RPMI8226 (cell line): ENCODE data around the gene ANO3.

Source experiments
- DNase-seq: peaks from one replicate; pipeline ENCODE4 v3.0.0-alpha.2; 2015

Gene ANO3

DNA sequence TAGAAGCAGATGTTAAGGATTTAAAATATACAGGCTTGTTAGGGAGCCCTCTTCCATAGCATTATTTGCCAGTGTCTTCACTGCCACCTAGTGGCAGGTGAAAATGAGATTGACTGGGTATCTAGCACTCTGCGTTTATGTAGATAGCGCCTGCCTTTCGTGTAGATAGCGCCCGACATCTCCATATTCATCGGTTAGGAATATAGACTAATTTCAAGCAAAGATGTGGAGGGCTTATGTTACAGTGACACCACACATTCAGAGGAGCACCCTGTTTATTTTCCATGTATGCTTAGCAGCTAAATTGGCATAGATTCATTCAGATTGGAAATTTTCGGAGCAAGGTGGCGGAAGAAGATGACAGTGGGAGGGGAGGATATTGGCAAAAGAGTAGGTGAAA, 318.0 kb downstream of the ANO3 start:
- peak; percentile 68 for DNase-seq

DNA sequence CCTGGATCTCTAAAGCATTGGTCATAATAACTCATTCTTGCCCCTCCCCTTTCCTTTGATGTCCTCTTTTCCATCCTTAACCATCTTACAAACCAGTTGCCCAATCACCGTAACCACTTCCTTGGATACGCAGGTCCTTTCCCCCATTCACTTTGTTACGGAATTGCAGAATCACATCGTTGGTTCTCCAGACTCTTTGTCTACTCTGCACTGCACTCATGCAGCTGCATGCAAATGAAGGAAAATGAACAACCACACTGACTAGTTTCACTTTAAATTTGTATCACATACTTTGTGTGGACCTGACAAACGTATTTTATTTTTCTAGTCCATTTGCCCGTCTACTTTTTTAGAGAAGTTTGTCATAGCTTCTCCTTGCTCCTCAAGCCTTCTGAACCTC, 320.0 kb downstream of the ANO3 start:
- DNase-seq: no peak

DNA sequence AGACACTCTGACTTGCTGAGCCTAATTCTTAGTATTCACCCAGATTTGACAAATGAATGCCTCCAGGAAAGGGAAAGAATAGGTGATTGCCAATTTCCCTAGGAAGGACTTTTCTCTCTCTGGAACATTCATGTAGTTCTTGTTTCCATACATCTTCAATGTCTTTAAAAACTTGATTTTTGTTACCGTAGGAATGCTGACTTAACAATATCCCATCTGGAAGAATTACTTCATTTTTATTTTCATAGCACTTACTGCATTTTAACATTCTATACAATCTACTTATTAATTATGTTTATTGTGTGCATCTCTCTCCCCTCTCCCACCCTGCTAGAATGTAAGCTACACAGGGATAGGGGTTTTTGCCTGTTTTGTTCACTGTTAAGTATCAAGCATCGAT, 323.4 kb downstream of the ANO3 start:
- no peak for DNase-seq

DNA sequence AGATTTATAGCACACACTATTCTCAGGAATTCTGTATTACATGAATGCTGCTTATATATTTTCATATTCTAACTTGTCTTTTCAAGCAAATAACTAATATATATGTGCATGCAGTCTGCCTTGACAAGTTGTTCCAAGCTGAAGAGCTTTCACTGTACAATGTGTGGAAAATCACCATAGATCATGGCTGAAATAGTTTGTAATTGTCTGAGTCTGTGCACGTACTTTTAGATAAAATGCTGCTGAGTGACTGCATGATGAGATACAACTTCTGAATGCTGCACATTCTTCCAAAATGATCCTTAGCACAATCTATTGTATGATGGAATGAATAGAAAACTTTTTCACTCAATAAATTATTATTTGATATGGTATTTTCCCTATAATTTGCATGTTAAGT, 331.0 kb downstream of the ANO3 start:
- DNase-seq: no peak

DNA sequence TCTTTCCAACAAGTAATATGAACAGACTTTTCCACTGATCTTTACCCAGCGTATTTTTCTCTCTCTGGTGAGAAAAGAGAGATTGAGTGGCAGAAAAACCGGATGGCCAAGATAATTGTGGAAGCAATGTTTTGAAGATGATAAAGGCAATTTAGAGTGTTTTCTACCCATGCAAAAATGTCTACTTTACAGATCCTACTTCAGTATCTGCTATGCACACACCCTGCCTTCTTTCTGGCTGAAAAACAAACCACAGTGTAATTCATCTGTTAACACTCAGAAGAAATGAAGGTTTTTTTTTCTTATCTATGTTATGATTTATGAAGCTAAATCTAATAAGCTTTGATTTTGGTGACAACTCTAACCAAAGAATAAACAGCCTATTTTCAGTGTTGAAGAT, 333.1 kb downstream of the ANO3 start:
- DNase-seq: no peak

DNA sequence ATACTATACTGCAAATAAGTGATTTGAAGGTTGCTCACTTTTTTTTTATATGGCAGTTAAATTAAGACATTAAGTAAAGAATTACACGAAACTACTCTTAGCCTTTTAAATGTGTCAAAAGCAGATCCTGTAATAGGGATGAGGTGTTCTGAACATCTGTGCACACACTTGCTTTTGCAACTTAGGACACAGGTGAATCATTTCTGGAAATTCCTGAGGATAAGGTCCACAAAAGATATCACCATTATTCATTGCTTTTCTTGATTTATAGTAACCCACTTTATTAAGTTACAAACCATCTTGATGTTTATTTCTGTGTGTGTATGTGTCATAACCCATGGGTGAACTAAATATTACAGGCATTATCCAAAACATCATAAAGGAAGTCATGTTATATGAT, 334.0 kb downstream of the ANO3 start:
- no peak for DNase-seq

DNA sequence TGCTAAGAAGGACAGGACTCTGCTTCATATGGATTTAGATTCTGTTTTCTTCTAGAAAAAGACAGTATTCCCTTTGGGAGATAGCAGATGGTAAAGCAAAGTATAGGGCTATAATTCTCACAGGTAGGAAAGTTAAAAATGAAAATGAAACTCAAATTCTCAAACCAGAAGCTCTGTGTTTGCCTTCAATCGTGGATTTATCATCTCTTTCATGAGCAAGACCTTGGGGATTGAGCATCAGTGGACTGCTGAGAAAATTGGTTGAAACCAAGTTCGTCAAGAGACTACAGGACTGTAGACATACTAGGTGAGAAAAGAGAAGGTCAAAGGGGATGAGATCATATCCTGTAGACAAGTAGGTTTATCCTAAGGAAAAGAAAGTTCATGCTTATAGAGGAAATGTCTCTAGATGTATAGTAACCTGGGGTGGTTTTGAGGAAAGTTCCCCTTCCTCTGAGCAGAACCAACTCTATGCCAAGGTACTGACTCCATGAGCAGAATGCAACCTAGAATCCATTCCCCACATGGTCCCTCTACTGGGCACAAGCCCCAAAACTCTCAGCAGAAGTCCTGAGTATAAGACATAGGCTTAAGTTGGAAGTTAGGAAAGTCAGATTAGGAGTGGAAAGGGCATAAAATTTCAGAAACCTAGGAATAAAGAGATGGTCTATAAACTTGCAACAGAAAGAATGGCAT, 343.5 kb downstream of the ANO3 start:
- DNase-seq: no peak

DNA sequence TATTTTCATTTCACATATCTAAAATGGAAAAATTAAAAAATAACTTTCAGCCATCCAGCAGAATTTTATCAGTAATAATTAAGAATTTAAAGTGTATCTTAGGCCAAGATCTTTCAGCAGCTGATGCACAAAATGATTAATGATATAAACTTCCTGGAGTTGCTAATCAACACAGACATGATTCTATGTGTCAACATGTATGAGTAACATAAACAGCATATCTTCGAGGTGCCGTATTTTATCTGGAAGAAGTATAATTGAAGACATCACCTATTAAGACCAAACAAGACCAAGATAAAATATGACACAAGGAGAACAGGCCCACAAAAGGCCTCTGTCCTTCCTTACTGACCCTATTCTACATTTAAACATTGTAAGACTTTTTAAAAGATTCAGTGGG, 344.7 kb downstream of the ANO3 start:
- DNase-seq: no peak

DNA sequence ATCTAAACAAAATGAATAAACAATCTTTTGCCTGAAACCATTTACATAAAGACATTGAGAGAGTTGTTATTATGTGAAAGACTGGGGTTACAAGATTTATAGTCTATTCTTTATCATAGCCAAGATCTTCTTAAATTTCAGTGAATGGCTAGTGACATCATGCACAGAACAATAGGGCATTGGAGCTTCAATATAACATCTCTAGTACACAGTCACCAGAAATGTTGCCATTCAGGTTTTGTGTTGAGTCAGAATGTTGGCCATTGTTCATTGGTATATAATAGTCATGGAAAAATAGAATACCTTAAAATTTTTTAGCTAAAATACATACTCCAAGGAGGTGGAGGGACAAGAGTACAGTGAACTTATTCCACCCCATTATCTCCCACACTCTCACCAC, 345.6 kb downstream of the ANO3 start:
- DNase-seq: no peak

DNA sequence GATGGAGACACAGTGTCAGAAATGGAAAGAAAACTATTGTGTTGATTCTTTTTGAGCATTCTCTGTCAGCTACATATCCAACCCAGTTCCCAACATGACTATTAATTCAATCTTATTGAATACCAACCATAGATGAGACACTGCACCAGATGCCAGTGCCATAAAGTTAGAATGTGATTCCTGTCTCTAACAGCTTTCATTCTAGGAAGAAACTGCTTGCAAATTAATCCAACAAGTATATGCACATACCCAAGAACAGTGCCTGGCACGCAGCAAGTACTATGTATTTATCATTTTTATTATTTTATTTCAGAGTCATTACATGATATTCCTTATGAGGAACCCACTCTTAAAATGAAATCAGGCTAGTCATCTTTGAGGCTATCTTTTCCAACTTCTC, 355.4 kb downstream of the ANO3 start:
- no peak for DNase-seq

DNA sequence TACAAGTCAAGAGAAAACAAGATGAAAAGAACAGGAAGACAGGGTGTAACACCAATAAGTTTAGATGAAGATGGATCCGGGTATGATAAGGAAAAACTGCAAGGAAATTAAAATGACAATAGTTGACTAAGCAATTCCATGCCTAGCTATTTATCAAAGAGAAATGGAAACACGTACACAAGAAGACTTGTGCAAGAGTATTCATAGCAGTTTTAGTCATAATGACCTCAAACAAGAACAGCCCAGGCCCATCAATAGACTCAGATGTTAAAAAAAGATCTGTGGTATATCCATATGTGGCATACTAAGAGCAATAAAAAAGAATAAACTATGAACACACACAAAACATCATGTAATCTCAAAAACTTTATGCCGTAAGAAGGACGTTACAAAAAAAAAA, 356.8 kb downstream of the ANO3 start:
- DNase-seq: no peak

DNA sequence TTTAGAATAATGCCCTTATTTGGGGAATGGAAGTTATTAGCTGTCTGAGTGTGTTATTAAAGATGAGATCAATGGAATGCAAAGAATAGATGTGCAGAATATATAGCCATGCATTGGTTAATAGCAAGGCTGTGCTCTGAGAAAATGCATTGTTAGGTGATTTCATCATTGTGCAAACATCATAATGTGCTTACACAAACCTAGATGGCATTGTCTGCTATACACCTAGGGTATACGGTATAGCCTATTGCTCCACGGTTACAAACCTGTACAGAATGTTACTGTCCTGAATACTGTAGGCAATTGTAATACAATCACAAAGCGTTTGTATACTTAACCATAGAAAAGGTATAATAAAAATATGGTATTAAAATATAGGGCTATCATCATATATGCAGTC, 364.4 kb downstream of the ANO3 start:
- no peak for DNase-seq

DNA sequence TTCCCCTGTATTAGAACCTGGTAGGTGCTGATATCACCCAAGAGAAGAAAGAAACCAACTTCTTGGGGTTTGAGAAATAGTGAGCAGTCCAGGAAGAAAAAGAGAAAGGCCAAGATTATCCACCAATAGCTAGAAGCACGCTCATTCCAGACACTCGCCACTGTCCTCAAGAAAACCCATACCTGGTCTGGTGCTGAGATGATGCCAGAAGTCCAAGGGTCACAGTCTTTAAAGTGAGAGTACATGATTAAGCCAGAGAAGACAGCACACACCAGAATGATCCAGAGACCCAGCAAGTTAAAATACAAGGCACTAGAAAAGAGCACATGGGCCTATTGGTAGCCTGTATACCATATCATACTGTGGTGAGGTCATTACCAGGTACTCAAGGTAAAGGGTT, 366.3 kb downstream of the ANO3 start:
- DNase-seq: no peak

DNA sequence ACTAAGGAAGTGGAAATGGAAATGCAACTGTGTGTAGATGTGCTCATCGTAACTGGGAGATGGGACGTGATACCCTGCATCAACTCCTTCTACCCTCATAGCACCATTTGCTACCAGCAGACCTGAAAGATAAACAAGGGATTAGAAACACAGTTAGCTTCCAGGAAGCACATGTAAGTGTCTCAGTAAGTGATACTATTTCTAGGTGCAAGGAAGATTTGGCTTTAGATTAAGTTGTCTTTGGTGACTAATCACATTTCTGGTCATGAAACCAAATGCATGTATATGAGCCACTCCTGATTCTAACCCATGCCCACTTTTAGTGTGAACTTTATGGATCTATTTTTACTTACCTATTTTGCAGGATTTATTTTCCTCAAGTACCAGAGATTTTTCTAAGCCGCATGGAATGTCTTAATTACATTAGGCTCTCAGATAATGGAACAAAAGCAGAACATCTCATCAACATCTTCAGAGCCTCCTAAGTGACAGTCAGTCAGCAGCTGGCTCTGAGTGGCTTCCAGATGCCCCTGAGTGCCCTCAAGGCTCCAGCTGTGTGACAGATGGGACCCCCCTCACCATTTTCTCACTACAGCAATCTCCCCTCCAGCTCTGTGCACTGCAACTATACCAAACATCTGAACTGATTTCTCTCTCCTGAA, 368.8 kb downstream of the ANO3 start:
- DNase-seq: no peak

DNA sequence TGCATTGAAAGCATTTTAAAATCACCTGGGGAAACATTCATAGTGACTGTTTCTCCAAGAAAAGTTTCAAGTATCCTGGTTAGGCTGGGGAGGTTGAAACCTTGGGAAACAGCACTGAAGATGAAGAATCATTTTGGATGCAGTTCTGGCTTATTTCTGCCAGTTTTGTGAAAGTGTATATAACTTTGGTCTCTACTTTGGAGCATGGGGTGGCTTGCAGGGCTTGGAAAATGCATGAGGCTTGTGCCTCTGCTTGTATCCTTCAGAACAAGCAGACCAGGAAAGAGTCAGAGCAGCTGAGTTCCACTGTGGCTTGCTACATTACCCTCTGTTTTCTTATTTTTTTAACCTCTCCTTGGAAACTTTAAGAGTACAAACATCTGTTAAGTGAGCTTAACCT, 370.5 kb downstream of the ANO3 start:
- DNase-seq: no peak

DNA sequence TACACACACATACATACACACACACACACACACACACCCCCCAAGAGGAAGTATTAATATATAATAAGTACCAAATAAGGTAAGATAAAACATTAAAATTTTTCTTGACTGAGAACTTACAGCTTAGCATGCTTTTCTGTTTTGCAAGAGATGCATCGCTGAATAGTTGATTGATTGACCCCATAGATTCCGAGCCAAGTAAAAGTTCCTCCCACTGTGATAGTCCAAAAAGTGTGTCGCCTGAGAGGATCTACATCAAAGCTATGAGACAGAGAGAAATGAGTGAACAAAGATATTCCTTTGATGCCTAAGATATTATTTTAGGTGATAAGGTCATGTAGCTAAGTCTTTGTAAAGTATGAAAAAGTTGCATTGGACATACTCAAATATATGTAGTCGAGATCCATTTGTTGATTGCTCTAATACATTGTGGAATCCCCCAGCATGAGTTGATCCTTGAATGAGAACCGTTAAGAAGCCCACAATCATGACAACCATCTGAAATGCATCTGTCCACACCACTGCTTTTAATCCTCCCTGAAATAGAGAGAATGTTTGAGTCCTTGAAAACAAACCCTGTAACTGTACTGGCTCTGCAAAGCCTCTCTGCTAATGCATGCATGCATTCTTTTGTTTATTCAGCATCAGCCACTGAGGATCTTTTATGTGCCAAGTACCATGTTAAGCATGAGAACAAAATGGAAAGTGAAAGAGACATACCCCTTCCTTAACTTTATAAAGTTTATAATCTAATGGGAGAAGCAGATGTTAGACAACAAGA, 371.7 kb downstream of the ANO3 start:
- DNase-seq: no peak

DNA sequence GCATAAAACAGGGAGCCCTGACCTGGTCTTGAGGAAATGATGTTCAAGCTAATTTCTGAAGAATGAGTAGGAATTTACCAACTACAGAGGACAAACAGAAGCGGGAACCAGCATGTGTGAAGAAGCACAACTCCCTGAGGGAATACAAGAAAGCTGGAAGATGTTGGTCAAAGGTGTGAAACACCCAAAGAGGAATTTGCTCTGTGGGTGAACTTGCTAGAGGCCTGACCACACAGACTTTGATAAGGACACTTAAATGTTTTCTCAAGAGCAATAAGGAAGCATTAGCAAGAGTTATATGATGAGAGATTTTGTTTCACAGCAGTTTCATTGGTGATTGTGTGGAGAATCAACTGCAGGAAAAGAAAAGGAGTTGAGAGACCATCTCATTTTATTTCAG, 372.3 kb downstream of the ANO3 start:
- no peak for DNase-seq

DNA sequence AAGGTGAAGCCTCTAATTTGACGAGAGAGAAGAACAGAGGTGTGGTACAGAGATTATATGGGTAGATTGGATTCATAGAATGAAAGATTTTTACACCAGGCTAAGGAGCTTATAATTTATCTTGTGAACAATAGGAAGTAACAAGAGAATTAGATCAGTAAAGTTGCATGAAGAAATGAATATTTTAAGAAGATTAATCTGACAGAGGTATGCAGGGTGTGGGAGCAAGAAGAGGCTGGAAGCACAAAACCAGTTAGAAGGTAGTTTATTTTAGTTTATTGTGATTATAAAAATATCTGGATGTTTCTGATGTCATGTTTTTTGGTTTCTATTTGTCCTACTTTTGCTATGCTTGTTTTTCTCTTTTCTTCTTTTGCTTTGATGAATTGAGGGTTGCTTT, 374.3 kb downstream of the ANO3 start:
- no peak for DNase-seq

DNA sequence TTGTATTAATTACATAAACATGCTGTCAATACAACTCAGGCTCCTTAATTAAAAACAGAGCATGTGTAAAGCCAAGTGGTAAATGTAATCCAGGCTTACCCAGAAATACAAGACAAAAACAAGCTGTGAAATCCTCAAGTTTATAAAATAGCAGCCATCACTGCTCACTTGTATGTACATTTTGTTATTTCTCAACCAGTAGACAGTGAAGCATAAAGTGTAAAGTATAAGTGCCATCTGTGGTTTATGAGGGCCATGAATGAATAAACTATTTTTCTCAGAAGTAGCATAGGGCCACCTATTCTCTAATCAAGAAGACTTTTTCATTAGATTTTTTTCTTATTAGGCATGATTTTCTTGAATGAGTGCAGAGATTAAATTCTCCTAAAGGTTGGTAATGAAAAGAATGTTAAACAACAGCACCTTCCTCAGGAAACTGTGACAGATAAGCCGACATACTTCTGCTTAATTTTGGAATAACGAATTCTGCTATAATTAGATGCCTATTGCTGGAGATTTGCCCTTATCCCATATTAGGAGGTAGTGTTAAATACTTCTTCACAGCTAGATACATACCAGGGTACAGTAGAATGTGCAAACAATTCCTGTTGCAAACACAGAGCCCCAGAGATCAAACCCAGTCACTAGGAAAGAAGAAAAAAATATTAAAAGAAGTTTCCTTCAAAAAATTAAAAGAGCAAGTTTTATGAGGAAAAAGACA, 377.0 kb downstream of the ANO3 start:
- no peak for DNase-seq

DNA sequence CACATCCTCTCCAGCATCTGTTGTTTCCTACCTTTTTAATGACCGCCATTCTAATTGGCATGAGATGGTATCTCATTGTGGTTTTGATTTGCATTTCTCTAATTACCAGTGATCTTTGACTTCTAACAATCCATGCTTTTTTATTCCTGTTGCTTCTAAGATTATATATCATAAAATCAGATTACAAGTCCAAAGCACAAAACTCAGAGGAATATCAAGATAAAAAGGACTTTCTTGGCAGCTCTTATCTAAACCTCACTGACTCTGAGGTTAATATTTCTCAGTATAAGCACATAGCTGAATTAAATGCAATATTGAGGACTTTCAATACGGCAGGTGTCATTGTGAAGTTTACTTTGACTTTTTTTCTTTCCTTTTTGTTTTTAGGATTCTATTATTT, 378.6 kb downstream of the ANO3 start:
- DNase-seq: no peak

DNA sequence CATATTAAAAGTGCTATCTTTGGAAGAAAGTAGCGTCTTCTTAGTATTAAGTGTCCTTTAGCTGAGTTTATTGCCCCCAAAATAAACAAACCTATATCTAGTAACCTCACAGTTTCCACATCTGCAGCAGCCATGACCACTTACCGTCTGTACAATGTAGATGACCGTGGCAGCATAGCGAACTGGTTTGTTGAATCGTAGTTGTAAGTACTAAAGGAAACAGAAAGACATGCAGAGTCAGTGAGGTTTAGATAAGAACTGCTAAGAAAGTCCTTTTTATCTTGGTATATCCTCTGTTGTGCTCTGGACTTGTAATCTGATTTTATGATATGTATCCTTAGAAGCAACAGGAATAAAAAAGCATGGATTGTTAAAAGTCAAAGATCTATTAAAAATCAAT, 380.6 kb downstream of the ANO3 start:
- no peak for DNase-seq
